ENCODE data around the gene MTOR.
"Not testable (repeated sequence)": the region's sequence is repeated elsewhere in the genome, so short reads cannot be mapped to it uniquely, and the experiment has no call there.

MTOR gene

DNA sequence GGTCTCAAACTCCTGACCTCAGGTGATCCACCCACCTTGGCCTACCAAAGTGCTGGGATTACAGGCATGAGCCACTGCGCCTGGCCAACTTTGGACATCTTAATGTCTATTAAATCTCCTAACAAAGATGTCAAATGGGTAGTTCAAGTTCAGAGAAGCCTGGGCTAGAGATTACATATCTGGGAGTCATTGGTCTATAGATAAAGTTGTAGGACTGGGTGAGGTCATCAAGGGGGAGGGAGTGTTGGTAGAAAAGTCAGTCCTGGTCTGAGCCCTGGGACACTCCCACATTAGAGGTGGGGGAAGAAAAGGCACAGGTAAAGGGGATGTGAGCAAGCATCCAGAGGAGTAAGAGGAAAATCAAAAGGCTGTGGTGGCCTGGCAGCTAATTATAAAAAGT is 17.3 kb upstream of the MTOR start:
- DNase-seq: no peak

DNA sequence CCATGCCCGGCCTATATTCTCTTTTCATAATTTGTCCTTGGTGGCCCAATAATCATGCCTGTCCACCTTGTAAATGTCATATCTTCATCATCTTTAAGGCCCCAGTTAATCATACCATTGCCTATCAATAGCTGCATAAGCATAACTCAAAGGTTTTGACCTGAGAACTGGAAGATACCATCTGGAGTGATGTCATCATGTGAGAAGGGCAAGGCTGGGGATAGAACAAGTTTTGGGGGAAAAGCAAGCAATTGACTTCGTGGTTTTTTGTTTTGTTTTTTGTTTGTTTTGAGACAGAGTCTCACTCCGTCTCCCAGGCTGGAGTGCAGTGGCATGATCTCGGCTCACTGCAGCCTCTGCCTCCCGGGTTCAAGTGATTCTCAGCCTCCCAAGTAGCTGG is 16.8 kb upstream of the MTOR start:
- DNase-seq: no peak

DNA sequence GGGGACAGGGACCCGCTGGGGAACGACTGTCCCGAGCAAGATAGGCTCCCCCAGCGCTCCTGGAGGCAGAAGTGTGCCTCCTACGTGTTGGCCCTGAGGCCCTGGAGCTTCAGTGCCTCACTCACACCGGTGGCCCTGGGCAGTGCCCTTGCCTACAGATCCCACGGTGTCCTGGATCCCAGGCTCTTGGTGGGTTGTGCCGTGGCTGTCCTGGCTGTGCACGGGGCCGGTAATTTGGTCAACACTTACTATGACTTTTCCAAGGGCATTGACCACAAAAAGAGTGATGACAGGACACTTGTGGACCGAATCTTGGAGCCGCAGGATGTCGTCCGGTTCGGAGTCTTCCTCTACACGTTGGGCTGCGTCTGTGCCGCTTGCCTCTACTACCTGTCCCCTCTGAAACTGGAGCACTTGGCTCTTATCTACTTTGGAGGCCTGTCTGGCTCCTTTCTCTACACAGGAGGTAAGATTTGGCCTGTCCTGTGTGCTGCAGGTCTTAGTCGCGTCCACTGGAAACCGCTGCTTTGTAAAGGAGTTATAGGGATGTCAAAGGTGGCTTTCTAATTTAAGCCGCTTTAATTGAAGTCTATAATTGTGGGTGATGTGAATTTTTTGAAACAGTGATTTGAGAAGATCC is 11.4 kb upstream of the MTOR start:
- no peak for DNase-seq

DNA sequence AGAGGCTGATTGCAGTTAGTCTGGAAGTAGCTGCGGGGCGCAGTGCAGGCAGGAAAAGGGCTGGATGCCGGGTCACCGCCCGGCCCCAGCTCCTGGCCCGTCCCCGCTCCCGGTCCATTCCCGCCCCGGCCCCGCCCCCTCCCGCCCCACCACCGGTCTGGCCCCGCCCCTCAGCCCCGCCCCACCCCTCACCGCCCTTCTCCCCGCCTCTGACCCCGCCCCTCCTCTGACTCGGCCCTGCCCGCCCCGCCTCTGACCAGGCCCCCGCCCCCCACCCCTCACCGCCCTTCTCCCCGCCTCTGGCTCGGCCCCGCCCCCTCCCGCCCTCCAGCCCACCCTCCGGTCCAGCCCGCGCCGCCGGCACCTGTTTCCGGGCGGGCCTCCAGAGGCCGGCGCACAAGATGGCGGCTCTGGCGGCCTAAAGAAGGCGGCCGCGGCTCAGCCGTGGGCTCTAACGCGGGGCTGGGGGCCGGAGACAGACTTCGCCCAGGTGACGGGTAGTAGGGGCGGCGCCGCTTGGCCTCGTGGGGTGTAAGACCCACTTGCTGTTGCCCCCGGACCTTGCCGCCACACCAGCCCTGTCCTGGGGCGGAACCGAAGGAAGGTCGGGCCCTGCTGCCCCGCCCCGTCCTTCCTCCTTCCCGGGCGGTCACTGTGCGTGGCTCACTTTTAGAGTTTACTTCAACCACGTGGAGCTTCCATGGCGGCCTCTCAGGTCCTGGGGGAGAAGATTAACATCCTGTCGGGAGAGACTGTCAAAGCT is 10.7 kb upstream of the MTOR start, which contains the start of gene UBIAD1:
UBIAD1 (plus strand) TSS at position 367 of the 763 bp plus-strand sequence; CDS start at position 701, 334 bp downstream.
- peak; percentile 87 for DNase-seq

DNA sequence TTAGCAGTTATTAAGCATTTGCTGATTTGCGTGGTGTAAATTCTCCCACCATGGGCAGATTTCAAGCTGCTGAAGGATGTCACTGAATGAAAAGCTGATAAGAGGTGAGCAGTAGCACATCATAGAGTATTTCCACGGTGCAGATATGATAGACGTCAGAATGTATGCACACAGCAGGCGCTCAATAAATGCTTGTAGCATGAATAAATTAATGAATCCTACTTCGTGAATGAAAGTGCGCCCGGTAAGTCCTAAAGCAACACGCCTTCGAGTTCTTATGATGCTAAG is 10.1 kb upstream of the MTOR start:
- DNase-seq: no peak

DNA sequence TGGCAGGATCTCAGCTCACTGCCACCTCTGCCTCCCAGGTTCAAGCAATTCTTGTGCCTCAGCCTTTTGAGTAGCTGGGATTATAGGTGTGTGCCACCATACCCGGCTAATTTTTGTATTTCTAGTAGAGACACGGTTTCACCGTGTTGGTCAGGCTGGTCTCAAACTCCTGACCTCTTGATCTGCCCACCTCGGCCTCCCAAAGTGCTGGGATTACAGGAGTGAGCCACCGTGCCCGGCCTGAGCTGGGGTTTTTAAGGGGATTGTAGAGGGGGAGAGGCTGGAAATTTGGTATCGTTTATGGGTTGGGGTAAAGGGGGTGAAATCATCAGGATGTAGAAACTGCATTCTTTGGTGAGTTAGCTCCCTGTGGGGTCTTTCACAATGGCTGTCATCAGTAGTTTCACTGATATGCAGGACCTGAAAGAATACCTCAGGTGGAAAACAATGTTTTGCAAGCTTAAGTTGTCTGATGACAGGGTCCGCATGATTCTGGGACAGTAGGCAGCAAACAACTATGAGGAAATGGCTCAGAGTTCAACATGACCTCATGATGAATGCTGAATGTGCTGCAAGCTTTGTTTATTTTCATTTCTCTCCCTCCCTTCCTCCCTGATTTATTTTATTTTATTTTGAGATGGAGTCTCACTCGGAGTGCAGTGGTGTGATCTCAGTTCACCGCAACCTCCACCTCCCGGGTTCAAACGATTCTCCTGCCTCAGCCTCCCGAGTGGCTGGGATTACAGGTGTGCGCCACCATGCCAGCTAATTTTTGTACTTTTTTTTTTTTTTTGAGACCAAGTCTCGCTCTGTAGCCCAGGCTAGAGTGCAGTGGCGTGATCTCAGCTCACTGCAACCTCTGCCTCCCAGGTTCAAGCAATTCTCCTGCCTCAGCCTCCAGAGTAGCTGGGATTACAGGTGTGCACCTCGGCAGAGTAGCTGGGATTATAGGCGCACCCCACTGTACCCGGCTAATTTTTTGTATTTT is 5.3 kb upstream of the MTOR start:
- not testable (repeated sequence) for DNase-seq

DNA sequence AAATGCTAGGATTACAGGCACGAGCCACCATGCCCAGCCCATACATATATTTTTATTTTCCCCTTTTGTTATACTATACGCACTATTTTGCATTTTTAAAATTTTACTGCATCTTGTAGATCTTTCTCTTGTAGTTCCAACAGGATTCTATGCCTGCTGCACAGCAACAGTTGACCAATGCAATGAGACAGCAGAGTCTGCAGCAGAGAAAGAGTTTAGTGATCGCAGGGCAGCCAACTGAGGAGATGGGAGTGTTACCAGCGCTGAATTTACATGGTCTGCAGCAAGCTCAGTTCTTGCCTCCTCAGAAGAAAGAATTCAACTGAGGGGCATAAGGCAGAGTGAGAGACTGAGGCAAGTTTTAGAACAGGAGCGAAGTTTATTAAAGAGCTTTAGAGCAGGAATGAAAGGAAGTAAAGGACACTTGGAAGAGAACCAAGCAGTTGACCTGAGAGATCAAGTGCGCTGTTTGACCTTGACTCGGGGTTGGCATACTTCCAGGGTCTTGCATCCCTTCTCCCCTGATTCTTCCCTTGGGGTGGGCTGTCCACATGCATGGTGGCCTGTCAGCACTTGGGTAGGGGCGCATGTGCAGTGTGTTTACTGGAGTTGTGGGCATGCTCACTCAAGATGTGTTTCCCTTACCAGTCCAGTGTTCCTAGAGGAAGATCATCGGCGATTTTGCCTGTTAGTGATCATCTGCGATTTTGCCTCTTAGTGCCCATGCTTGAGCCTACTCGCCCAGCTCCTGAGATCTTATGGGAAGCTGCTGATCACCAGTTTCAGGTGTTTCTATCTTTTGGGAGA is 4.1 kb upstream of the MTOR start:
- DNase-seq: no peak

DNA sequence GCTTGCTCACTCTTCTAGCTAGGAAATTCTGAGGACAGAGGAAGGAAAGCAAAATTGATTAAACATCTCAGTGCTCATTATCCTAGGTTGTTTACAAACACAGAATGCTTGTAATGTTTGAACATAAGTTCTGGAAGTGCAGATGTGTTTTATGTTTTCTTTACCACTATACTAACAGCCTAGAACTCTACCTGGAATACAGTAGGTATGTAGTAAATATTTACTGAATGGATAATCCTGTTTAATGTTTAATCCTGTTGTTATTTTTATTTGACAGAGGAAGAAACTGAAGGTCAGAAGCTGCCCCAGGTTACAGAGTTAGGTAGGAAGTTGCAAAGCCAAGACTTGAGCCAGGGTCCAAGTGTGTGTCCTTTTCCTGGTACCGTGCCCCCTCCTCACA is 6.1 kb downstream of the MTOR start:
- DNase-seq: no peak

DNA sequence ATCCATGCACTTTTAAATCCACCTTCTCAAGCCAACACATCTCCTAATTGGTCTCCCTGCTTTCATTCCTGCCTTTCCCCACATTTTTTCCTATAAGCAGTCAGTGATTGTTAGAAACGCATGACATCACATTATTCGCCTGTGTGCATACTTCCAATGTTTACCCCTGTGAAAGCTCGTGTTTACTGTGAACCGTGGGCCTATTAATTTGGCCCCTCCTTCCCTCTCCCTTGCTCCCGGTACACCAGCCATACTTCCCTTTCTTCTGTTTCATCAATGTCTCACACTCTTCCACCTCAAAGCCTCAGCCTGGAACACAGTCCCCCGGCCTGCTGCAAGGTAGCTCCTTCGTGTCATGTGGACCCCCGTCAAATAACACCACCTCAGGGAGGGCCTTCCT is 9.1 kb downstream of the MTOR start:
- no peak for DNase-seq

DNA sequence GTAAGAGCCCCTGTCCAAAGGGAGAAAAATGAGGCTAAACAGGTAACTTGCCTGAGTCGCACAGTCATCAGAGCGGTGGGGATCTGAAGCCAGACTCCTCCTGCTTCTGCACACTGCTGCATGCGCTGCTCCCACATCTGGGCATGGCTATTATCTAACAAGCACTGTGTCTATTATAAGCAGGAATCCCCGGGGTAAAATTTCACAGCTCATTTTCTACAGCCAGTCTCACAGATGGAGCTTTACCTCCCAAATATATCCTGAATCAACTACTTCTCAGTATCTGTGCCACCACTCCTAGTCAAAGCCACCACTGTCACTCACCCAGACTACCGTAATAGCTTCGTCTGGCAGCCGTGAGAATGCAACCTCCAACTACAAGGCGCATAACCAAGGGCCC is 9.8 kb downstream of the MTOR start:
- no peak for DNase-seq

DNA sequence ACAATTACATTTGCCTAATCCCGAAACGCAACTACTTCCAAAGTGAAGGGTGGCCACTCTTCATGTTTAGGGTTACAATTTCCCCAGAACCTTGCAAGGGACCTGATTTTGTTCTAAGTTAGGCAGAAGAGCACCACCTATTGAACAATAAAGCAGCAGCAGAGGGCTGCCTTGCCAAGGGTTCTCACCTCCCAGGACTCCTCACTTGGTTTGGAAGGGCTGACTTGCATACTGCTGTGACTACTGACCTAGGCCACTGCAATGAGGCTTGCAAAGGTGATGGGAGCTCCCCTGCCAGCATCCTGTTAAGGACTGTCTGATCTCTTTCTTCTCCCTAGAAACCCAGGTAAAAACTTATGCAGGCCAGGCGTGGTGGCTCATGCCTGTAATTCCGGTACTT is 14.2 kb downstream of the MTOR start:
- no peak for DNase-seq

DNA sequence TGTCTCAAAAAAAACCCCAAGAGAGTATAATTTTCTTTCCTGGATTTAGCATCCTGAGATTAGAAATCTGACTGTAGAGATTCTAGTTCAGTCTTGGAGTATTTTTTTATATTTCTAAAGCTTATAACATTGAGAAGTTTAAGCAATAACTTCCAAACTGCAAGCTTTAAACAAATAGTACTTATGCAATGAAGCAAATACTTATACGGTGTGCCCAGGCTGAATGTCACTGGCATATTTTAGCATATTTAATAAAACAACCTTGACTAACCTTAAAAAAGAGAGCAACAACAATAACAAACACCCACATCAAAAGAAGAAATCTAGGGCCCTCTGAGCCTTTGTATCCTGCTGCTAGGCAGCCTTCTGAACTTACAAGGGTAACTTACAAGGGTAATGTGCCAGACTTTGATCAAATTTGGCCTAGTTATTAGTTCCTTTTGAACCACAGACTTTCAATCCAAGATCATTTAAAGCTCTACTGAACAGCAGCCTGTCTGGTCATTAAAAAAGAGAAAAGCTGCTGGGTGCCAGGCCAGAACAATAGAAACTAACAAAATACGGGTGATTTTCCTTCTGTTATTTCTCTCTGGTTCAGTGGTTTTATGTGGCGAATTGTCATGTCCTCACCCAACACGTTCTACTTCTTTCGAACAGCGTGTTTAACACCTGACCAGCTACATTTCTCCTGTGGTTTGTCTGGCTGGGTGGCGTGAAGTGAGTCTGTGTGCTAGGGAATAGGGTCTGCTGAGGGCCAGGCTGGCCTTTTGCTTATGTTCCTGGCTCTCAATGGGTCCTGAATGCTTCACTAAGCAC is 16.2 kb downstream of the MTOR start:
- no peak for DNase-seq

DNA sequence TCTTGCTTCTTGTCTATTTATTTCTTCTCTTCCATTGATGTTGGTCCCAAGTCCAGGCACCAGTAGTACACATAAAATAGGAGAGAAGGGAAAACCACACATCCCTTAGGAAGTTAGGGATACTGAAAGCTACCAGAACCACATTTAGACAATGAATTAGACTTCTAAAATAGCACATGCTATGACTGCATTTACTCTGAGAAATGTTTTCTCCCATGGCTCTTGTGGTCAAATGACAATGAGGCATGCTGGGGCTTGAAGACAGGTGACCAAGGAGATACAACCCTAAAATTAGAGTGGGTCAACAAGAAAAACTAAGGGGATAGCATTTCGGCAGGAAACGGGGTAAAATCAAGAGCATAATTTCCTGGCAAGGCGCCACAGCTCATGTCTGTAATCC is 17.1 kb downstream of the MTOR start:
- DNase-seq: no peak

DNA sequence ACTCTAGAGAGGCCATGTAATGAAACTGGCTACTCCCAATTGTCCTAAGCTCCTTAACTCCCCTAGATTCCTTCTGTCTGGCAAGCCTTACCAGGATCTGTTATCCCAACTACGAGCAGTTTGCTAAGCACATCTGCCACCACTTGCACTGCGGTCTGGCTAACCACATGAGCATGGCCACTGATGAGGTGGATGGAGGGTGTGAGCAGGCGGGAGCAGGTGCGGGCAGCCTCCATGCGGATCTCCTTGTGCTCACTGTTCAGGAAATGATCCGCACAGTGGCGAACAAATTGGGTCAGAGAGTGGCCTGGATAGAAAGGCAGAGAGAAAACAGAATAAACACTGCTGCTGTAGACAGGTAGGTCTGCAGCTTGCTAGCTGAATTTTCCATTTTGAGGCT is 24.0 kb downstream of the MTOR start:
- no peak for DNase-seq

DNA sequence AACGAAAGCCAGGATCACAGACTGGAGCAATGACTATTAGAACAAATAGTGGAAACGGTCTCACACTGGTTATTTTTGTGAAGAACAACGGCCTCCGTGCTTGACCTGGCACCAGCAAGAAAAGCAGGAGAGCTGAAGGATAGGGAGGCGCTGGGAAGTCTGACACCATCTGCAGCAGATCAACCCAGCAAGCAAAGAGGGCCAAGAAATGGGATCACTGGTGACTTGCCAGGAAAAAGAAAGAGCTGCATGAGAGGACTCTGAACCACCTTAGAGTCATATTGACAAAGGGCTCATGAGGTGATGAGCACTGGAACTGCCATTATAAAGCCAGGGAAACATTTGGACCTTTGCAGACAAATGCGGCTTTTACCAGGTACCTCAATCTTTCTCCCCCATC is 25.0 kb downstream of the MTOR start:
- DNase-seq: no peak

DNA sequence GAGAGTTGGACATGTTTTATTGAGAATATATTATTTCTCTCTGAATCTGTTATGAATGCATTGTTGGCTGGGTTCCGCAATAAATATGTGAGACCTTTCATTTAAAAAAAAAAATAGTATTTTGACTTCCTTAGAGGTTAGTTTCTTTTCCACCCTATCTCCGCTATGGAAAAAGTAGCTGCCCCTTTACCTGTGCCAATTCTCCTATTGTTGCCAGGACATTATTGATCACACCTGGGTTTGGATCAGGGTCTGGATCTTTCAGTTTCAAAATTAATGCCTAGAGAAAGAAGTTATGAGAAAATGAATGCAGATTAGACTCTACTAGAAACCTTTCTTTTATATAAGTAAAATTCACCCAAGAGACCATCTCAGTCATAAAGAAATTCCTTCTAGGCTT is 29.1 kb downstream of the MTOR start:
- DNase-seq: no peak

DNA sequence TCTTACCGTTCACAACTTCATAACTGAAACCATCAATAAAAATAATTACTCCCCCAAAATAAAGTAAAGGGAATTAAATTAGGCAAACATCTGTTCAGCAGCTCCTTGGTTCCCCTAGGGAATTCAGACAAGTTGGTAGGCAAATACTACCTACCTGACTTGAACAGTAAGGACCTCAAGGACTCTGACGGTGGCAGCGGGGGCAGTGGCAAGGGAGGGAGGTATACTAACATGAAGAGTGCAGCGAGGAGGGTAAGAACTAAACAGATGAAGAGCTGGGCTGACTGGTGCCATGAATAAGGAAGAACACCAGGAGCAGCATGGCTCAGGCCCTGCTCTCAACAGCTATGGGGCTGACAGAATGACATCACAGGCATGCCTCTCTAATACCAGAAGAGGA is 33.1 kb downstream of the MTOR start:
- no peak for DNase-seq

DNA sequence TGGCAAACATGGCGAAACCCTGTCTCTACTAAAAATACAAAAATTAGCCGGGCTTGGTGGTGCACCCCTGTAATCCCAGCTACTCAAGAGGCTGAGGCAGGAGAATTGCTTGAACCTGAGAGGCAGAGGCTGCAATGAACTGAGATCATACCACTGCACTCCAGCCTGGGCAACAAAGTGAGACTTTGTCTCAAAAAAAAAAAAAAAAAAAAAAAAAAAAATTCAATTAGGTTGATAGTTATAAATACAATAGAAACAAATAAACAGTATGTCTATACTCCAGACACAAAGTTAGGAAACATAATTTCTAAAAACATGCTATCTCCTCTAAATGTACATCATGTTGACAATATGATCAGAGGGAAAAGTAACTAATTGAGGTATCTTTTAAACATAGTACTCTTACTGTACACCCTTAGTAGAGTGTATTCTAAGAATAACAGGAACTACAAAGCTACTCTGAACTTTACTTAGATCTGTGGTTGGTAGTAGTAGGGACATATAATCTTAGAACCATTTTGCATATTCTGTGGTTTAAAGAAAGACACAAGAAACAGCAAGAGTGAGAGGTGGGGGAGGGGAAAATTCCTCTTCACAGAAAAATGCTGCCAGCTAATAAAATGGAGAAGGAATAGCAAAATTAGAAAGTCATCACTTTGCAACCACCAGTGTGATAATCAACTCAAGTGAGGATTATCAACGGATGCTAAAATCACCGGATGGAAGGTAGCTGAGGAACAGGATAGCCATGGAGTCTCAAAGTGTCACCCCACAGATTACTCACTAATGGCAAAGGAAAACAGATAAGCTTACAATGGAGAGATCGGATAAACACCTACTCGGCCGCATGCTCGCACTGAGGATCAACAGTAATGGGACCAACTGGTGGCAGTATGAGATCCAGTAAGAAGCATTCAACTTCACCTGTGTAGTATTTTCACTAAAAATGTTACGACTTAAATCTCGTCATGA is 35.0 kb downstream of the MTOR start:
- DNase-seq: no peak

DNA sequence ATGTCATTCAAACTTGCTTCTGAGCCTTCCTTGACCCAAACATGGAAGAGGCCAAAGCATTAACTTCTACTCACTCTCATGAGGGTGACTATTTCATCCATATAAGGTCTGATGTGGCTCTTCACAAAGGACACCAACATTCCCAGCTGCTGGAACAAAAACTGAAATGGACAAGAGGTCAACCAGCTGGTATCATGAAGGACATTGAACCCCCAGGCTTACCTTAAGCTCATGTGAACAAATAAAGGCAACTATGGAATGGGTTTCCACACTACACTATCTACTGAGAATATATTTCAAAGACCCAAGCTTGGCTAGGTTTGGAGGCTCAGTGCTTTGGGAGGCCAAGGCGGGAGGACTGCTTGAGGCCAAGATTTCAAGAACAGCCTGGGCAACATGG is 46.3 kb downstream of the MTOR start:
- DNase-seq: no peak

DNA sequence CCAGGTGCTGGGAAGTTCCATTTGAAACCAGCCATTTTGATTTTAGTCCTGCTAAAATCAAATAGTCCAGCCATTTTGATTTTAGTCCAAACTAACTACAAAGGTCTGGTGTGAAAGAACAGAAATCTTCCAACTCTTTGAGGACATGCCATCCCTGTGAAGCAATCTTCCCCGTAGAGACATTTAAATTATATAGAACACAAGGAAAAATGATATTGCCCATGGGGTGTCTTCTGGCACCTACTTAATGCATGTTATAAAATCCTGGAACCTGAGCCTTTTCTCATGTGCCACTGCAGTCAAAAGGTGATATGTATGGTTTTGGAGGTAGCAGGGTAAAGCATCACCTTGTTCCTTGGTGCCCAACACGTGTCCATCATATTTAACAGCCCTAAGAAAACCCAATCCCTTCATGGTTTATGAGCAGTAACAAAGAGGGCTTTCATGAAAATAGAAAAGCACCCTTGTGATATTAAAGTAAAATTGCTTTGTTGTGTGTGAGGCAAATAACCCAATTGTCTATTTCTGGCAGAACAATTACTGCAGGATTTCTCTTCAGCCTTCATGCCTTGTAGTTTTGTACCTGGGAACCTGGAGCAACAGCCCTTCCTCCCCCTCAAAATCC is 46.9 kb downstream of the MTOR start:
- no peak for DNase-seq
